CD1c-positive myeloid dendritic cell (primary cell): ENCODE results near the gene GPR183.
A peak's percentile ranks its signal among the peaks of the same experiment; 100 is the strongest.

Experiments
- DNase-seq: peaks from one replicate; pipeline ENCODE4 v3.0.0-alpha.2; 2016; ENCODE audit errors: extremely low spot score

Gene GPR183

GRCh38 chr13:99339230-99339721 is 32.1 kb upstream of the GPR183 start:
- no peak for DNase-seq

GRCh38 chr13:99335603-99336002 is 28.4 kb upstream of the GPR183 start:
- DNase-seq, result no peak

GRCh38 chr13:99335087-99335486 is 27.9 kb upstream of the GPR183 start:
- DNase-seq, result no peak

- DNase-seq, result no peak
Observed at GRCh38 chr13:99334221-99334620, 27.0 kb upstream of the GPR183 start.

GRCh38 chr13:99332456-99332855 is 25.3 kb upstream of the GPR183 start:
- no peak for DNase-seq

GRCh38 chr13:99331881-99332293 is 24.7 kb upstream of the GPR183 start:
- no peak for DNase-seq

GRCh38 chr13:99330942-99331341 is 23.7 kb upstream of the GPR183 start:
- DNase-seq, result no peak

- DNase-seq, result no peak
Observed at GRCh38 chr13:99329477-99329876, 22.3 kb upstream of the GPR183 start.

- DNase-seq, result no peak
Observed at GRCh38 chr13:99327761-99328160, 20.6 kb upstream of the GPR183 start.

- DNase-seq, result no peak
Observed at GRCh38 chr13:99327126-99327525, 19.9 kb upstream of the GPR183 start.

GRCh38 chr13:99326012-99326411 is 18.8 kb upstream of the GPR183 start:
- DNase-seq, result no peak

- peak; percentile 20 for DNase-seq
Observed at GRCh38 chr13:99323488-99323887, 16.3 kb upstream of the GPR183 start.

- peak; percentile 91 for DNase-seq
Observed at GRCh38 chr13:99322297-99323103, 15.3 kb upstream of the GPR183 start.

GRCh38 chr13:99321709-99322108 is 14.5 kb upstream of the GPR183 start:
- DNase-seq, result no peak

- DNase-seq, result peak; percentile 92
Observed at GRCh38 chr13:99320693-99321481, 13.7 kb upstream of the GPR183 start.

- DNase-seq, result no peak
Observed at GRCh38 chr13:99316657-99317256, 9.6 kb upstream of the GPR183 start.

GRCh38 chr13:99316224-99316623 is 9.0 kb upstream of the GPR183 start:
- no peak for DNase-seq

GRCh38 chr13:99315186-99315585 is 8.0 kb upstream of the GPR183 start:
- no peak for DNase-seq

GRCh38 chr13:99314640-99315176 is 7.5 kb upstream of the GPR183 start:
- peak; percentile 88 for DNase-seq

GRCh38 chr13:99313941-99314340 is 6.7 kb upstream of the GPR183 start:
- no peak for DNase-seq

- DNase-seq, result no peak
Observed at GRCh38 chr13:99313501-99313900, 6.3 kb upstream of the GPR183 start.

GRCh38 chr13:99312493-99312883 is 5.3 kb upstream of the GPR183 start:
- peak; percentile 96 for DNase-seq
